GM12891 (cell line): ENCODE results near the gene PIP5K1B.

ENCODE experiments used
- PAX5 ChIP-seq: IDR thresholded peaks from 2 replicates; pipeline ENCODE4 v1.6.1; 2011; ENCODE audit warnings: low read length, moderate library complexity, mild to moderate bottlenecking; ENCODE audit not compliant: insufficient read depth, severe bottlenecking
- POLR2A ChIP-seq: IDR thresholded peaks from 2 replicates; pipeline ENCODE4 v1.6.1; 2011; ENCODE audit warnings: low read depth, low read length, control low read depth
- POLR2AphosphoS5 ChIP-seq: IDR thresholded peaks from 2 replicates; pipeline ENCODE4 v1.6.1; 2011; ENCODE audit warnings: low read depth, low read length, control low read depth
- SPI1 ChIP-seq: IDR thresholded peaks from 2 replicates; pipeline ENCODE4 v1.6.1; 2011; ENCODE audit warnings: low read depth, low read length, control low read depth
- TAF1 ChIP-seq: IDR thresholded peaks from 2 replicates; pipeline ENCODE4 v1.6.1; 2011; ENCODE audit warnings: low read depth, low read length, control low read depth

DNA sequence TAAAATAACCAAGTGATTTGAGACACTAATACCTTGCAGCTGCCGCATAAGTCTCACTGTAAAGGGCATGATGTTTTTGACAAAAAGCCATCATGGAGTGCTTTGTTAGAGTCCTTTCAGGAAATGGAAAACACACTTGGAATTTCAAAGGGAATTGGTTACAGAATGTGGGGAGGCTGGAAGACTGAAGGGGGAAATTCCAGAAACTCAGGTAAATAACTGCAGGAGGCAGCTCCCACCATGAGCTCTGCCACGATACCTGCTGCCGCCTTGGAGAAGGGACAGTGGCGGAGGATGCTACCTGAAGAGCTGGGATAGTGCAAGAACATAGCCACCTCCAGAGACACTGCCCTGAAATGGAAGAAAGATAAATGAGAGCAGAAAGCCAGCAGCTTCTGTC, 242.0 kb downstream of the PIP5K1B start:
- TF ChIP-seq POLR2A (no peak), TAF1 (no peak), PAX5 (no peak), POLR2AphosphoS5 (no peak), SPI1 (no peak)
